ENCODE data around the gene SDK1.

GRCh38 chr7:3260401-3260715 lies 40.7 kb upstream of the SDK1 start:
- TF ChIP-seq POLR2A (IDR thresholded peaks at IDR 0.05) = no peak
- TF ChIP-seq POLR2AphosphoS5 (IDR thresholded peaks at IDR 0.05) = no peak
- TF ChIP-seq, protein P1, sequence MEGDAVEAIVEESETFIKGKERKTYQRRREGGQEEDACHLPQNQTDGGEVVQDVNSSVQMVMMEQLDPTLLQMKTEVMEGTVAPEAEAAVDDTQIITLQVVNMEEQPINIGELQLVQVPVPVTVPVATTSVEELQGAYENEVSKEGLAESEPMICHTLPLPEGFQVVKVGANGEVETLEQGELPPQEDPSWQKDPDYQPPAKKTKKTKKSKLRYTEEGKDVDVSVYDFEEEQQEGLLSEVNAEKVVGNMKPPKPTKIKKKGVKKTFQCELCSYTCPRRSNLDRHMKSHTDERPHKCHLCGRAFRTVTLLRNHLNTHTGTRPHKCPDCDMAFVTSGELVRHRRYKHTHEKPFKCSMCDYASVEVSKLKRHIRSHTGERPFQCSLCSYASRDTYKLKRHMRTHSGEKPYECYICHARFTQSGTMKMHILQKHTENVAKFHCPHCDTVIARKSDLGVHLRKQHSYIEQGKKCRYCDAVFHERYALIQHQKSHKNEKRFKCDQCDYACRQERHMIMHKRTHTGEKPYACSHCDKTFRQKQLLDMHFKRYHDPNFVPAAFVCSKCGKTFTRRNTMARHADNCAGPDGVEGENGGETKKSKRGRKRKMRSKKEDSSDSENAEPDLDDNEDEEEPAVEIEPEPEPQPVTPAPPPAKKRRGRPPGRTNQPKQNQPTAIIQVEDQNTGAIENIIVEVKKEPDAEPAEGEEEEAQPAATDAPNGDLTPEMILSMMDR (IDR thresholded peaks at IDR 0.05) = no peak
